RWPE2 (cell line): ENCODE data around the gene FHOD3.

Source experiments
- ATAC-seq: fragments of 200-7000 bp; cut with Tn5 transposase; 3 replicates; pipeline ENCODE4 v1.9.1; 2021; ENCODE audit warnings: low read depth
- DNase-seq: peaks from one replicate; pipeline ENCODE4 v3.0.0-alpha.2; 2020; ENCODE audit warnings: low spot score
- H3K27ac ChIP-seq: fragments of 450-650 bp; 2 replicates; pipeline ENCODE4 v1.5.1; 2017; ENCODE audit warnings: mild to moderate bottlenecking; ENCODE audit not compliant: poor library complexity, severe bottlenecking
- H3K27me3 ChIP-seq: fragments of 250-450 bp; sonication (Bioruptor Pico); 2 replicates; pipeline ENCODE4 v1.5.1; 2021; ENCODE audit warnings: mild to moderate bottlenecking, moderate library complexity; ENCODE audit not compliant: insufficient read depth, poor library complexity, severe bottlenecking
- H3K36me3 ChIP-seq: fragments of 250-450 bp; sonication (Bioruptor Pico); 2 replicates; pipeline ENCODE4 v1.5.1; 2020; ENCODE audit warnings: low read depth, mild to moderate bottlenecking, moderate library complexity
- H3K4me1 ChIP-seq: fragments of 250-450 bp; sonication (Bioruptor Pico); 2 replicates; pipeline ENCODE4 v1.5.1; 2021; ENCODE audit warnings: mild to moderate bottlenecking, moderate library complexity; ENCODE audit not compliant: insufficient read depth, poor library complexity, severe bottlenecking
- H3K4me3 ChIP-seq: fragments of 250-450 bp; sonication (Bioruptor Pico); 2 replicates; pipeline ENCODE4 v1.5.1; 2021; ENCODE audit warnings: mild to moderate bottlenecking, moderate library complexity; ENCODE audit not compliant: severe bottlenecking
- H3K9me3 ChIP-seq: fragments of 250-450 bp; sonication (Bioruptor Pico); 2 replicates; pipeline ENCODE4 v1.5.1; 2021; ENCODE audit warnings: mild to moderate bottlenecking, moderate library complexity; ENCODE audit not compliant: severe bottlenecking
- TF ChIP-seq, protein P1 (sequence below): fragments of 450-650 bp; IDR thresholded peaks from one replicate; pipeline ENCODE4 v1.5.1; 2017; ENCODE audit warnings: mild to moderate bottlenecking, moderate library complexity; ENCODE audit not compliant: poor library complexity, severe bottlenecking

Gene FHOD3

DNA sequence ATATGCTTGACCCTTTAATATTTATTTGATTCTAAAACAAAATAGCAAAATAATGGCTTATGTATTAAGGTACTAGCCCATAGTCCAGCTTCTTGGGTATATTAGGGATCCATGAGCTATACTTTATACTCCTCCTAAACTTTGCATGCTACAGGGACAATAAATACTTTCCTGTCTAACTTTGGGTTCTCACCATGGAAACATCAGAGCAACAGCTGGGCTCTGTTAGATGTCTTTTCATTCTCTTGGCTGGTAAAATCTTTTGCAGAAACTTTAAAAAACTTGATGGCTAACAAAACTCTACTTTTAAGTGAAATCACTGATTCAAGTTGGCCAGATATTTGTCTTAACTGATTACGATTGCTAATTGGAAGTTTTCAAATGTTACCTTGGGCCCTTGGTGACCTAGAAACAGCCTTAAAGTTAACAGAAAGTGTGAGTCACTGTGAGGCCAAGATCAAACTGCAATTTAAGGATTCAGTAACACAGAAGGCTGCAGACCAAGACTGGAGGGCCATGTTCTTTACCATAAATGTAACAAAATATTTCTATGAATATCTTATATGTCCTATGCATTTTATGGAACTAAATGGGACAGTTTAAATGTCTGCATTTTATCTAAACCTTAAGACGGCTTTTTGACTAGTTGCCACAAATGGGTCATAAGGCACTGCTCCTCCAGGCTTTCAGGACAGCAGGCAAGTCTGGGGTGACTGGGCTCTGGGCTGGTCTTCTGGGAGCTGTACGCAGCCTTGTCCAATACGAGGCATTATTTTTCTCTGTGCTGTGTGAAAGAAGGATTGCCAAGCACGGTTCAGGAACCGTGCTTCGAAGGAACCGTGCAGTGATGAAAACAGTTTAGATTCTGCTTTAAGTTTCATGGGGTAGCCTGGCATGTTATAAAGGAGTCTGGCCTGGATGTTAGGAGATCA lies 342.8 kb downstream of the FHOD3 start:
- Histone ChIP-seq H3K4me3 (no peak overlapping the region), H3K36me3 (no peaks in the 10 kb centered on the region), H3K9me3 (no peaks in the 10 kb centered on the region), H3K27me3 (no peaks in the 10 kb centered on the region), H3K4me1 (no peaks in the 10 kb centered on the region), H3K27ac (no peak overlapping the region)
- ATAC-seq (no peak), DNase-seq (no peak)
- TF ChIP-seq, protein P1, sequence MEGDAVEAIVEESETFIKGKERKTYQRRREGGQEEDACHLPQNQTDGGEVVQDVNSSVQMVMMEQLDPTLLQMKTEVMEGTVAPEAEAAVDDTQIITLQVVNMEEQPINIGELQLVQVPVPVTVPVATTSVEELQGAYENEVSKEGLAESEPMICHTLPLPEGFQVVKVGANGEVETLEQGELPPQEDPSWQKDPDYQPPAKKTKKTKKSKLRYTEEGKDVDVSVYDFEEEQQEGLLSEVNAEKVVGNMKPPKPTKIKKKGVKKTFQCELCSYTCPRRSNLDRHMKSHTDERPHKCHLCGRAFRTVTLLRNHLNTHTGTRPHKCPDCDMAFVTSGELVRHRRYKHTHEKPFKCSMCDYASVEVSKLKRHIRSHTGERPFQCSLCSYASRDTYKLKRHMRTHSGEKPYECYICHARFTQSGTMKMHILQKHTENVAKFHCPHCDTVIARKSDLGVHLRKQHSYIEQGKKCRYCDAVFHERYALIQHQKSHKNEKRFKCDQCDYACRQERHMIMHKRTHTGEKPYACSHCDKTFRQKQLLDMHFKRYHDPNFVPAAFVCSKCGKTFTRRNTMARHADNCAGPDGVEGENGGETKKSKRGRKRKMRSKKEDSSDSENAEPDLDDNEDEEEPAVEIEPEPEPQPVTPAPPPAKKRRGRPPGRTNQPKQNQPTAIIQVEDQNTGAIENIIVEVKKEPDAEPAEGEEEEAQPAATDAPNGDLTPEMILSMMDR = no peak

DNA sequence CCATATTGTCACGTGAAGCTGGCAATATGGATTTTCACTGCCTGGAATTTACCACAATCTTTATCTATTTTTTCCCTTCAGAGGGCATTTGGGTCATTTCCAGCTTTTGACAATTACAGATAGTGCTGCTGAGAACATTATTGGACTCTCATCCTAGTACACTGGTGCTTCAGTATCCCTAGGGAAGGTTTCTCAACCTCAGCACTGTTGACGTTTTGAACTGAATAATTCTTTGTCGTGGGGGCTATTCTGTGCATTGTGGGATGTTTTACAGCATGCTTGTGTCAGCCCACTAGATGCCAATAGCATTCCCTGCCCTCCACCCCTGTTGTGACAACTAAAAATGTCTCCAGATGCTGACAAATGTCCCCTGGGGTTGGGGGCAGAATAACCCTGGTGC lies 345.5 kb downstream of the FHOD3 start:
- Histone ChIP-seq H3K4me1 (no peaks in the 10 kb centered on the region), H3K27ac (no peak overlapping the region), H3K9me3 (no peaks in the 10 kb centered on the region), H3K4me3 (no peak overlapping the region), H3K27me3 (no peaks in the 10 kb centered on the region), H3K36me3 (no peaks in the 10 kb centered on the region)
- no peak for ATAC-seq
- DNase-seq = no peak
- TF ChIP-seq, protein P1 = no peak

DNA sequence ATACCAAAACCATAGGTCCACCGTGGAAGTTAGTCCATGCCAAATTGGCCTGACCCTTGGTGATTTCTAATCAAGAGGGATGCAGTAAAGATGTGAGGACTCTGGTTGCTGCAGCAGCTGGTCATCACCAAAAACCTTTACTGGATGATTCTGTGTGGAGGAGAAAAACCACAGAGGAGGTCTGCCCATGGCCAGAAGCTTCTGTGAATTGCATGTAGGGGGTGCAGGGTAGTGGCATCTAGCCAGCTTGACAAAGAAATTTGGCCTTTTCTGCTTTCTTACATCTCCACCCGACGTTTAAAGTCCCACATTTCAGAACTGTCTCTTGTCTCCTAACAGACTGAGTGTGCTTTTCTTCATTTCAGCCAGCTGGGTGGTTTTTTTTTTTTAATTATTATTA lies 351.3 kb downstream of the FHOD3 start:
- Histone ChIP-seq H3K27me3 (no peaks in the 10 kb centered on the region), H3K36me3 (no peaks in the 10 kb centered on the region), H3K9me3 (no peaks in the 10 kb centered on the region), H3K4me1 (no peaks in the 10 kb centered on the region), H3K4me3 (no peak overlapping the region), H3K27ac (no peak overlapping the region)
- TF ChIP-seq, protein P1 = no peak
- ATAC-seq (no peak), DNase-seq (no peak)

GRCh38 chr18:36649205-36649604 lies 351.7 kb downstream of the FHOD3 start:
- no peak for DNase-seq
- Histone ChIP-seq H3K9me3 (no peaks in the 10 kb centered on the region), H3K36me3 (no peaks in the 10 kb centered on the region), H3K4me3 (no peak overlapping the region), H3K27me3 (no peaks in the 10 kb centered on the region), H3K27ac (no peak overlapping the region), H3K4me1 (no peaks in the 10 kb centered on the region)
- ATAC-seq = no peak
- TF ChIP-seq, protein P1 = peak; percentile 7

DNA sequence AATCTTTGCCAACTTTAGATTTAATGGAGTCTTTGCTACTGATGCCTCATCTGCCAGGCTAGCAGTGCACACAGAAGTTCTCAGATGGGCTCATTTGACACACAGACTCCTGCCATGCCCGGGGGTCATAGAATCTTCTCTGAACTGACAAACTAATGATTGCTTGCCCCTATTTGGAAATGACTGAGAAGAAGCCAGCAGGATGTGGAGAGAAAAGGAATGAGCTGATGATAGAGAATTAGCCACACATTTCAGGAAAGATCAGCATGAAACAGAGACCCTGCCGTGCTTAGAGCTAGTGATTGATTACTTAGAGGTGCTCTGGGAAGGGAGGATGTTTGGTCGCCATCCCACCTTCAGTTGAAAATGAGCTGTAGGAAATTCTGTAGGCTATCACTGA lies 352.8 kb downstream of the FHOD3 start:
- DNase-seq = no peak
- no peak overlapping the region for H3K27ac ChIP-seq
- H3K4me1 ChIP-seq = no peaks in the 10 kb centered on the region
- TF ChIP-seq, protein P1 = no peak
- H3K27me3 ChIP-seq = no peaks in the 10 kb centered on the region
- no peaks in the 10 kb centered on the region for H3K9me3 ChIP-seq
- no peaks in the 10 kb centered on the region for H3K36me3 ChIP-seq
- ATAC-seq = no peak
- H3K4me3 ChIP-seq = no peak overlapping the region
